GM12878 (cell line): ENCODE data around the gene CEBPB. TPM values are rescaled to one million over a fixed set of nuclear protein-coding genes. Genes with fewer than 3 reads are reported as not detected.

Experiments used
- ATAC-seq: fragments of 200-7000 bp; cut with Tn5 transposase; 3 replicates; pipeline ENCODE4 v1.9.1; 2020; ENCODE audit warnings: mild to moderate bottlenecking, moderate library complexity
- BruUV-seq: library from RNA; stranded (reverse); fragments of 400-500 nt; replicated peaks from 2 replicates; lab custom pipeline; 2021; lab: Mats Ljungman, UMichigan
- CTCF ChIA-PET: fragments of 300-600 bp; sonication (Branson Sonifier 250); formaldehyde crosslinking; extraction: SDS; loops from one replicate; lab custom pipeline; 2021; ENCODE audit warnings: inconsistent platforms; lab: Yijun Ruan, JAX
- POLR2A ChIA-PET: fragments of 350-600 bp; formaldehyde crosslinking; extraction: SDS; loops from one replicate; lab custom pipeline; 2021; ENCODE audit warnings: inconsistent platforms; lab: Charles Lee
- RAD21 ChIA-PET: fragments of 300-600 bp; sonication (Branson Sonifier 250); formaldehyde crosslinking; loops from one replicate; lab custom pipeline; 2023; ENCODE audit warnings: antibody characterized with exemption; ENCODE audit not compliant: unreplicated experiment; lab: Charles Lee
- SMC1A ChIA-PET: fragments of 300-600 bp; sonication (Branson Sonifier 250); formaldehyde crosslinking; loops from one replicate; lab custom pipeline; 2023; ENCODE audit not compliant: unreplicated experiment, uncharacterized antibody; lab: Charles Lee
- DNase-seq: peaks from one replicate; pipeline ENCODE4 v3.0.0-alpha.2; 2011; ENCODE audit warnings: low read depth, low spot score
- FAIRE-seq: peaks from 3 replicates; lab custom pipeline; 2011; peaks lifted over from hg19 to GRCh38; lab: Jason Lieb, UNC
- H2AFZ ChIP-seq: 2 replicates; pipeline ENCODE4 v1.6.0; 2011; ENCODE audit warnings: low read depth, low read length, control low read depth; ENCODE audit not compliant: control insufficient read depth
- H3K27ac ChIP-seq: 2 replicates; pipeline ENCODE4 v1.5.1; 2011; ENCODE audit warnings: control low read depth; ENCODE audit not compliant: control insufficient read depth, insufficient read depth
- H3K27me3 ChIP-seq, 2 experiments: replicated peaks in 1 of 2; 2 replicates each; pipeline versions ENCODE4 v1.6.0 to v1.6.1; 2011; ENCODE audit warnings: low read length in 1 of 2; ENCODE audit not compliant: control insufficient read depth in 2 of 2, insufficient read depth in 2 of 2
- H3K36me3 ChIP-seq, 2 experiments: 2 replicates each; pipeline ENCODE4 v1.5.1; 2011; ENCODE audit warnings: low read length in 1 of 2; ENCODE audit not compliant: control insufficient read depth in 2 of 2, insufficient read depth in 2 of 2
- H3K4me1 ChIP-seq: 2 replicates; pipeline ENCODE4 v1.6.1; 2011; ENCODE audit warnings: mild to moderate bottlenecking, low read length, moderate library complexity, mixed read lengths; ENCODE audit not compliant: control insufficient read depth, insufficient read depth
- H3K4me2 ChIP-seq: 2 replicates; pipeline ENCODE4 v1.6.0; 2011; ENCODE audit warnings: control low read depth; ENCODE audit not compliant: control insufficient read depth, insufficient read depth
- H3K4me3 ChIP-seq: fragments of 200-600 bp; sonication (generic); 2 replicates; pipeline ENCODE4 v1.5.1; 2016
- H3K79me2 ChIP-seq: 2 replicates; pipeline ENCODE4 v1.6.0; 2011; ENCODE audit warnings: low read length; ENCODE audit not compliant: control insufficient read depth, insufficient read depth
- H3K9ac ChIP-seq: 2 replicates; pipeline ENCODE4 v1.8.0; 2011; ENCODE audit warnings: low read length, control low read depth, mixed read lengths; ENCODE audit not compliant: control insufficient read depth, insufficient read depth
- H3K9me3 ChIP-seq: replicated peaks from 3 replicates; pipeline ENCODE4 v1.5.1; 2011; ENCODE audit warnings: mild to moderate bottlenecking, low read length; ENCODE audit not compliant: control insufficient read depth, insufficient read depth
- H4K20me1 ChIP-seq: 2 replicates; pipeline ENCODE4 v1.6.0; 2011; ENCODE audit not compliant: control insufficient read depth, insufficient read depth
- BCLAF1 ChIP-seq: fragments of 450-650 bp; IDR thresholded peaks from 2 replicates; pipeline ENCODE4 v1.6.1; 2017; ENCODE audit warnings: antibody characterized with exemption, mild to moderate bottlenecking, moderate library complexity
- CEBPB ChIP-seq, 2 experiments: fragments of 150-350 bp in 1 of 2; IDR thresholded peaks; 2 replicates each; pipeline ENCODE4 v1.6.1; 2012 to 2014; ENCODE audit warnings: low read depth in 2 of 2, low read length in 2 of 2, borderline replicate concordance in 1 of 2, inconsistent platforms in 1 of 2
- CTCF ChIP-seq, 3 experiments: IDR thresholded peaks in 2 of 3; conservative IDR thresholded peaks in 1 of 3; 2 replicates each; pipeline ENCODE4 v1.5.1; 2011; ENCODE audit warnings: low read depth in 3 of 3, low read length in 3 of 3, mild to moderate bottlenecking in 3 of 3, control low read depth in 2 of 3, moderate library complexity in 2 of 3, inconsistent platforms in 1 of 3, mixed read lengths in 1 of 3; ENCODE audit not compliant: control insufficient read depth in 2 of 3, insufficient read depth in 1 of 3; ENCODE audit errors: extremely low read depth in 1 of 3
- POLR2AphosphoS5 ChIP-seq: IDR thresholded peaks from 2 replicates; pipeline ENCODE4 v1.6.1; 2011; ENCODE audit warnings: mild to moderate bottlenecking, low read length, inconsistent platforms
- RELB ChIP-seq: fragments of 450-650 bp; IDR thresholded peaks from 2 replicates; pipeline ENCODE4 v1.6.1; 2017; ENCODE audit warnings: low read depth, mild to moderate bottlenecking, moderate library complexity
- USF1 ChIP-seq: IDR thresholded peaks from 2 replicates; pipeline ENCODE4 v1.6.1; 2011; ENCODE audit warnings: borderline replicate concordance, low read depth, mild to moderate bottlenecking, moderate library complexity, mixed read lengths, low read length; ENCODE audit not compliant: insufficient read depth; ENCODE audit errors: extremely low read length
- ZBTB11 ChIP-seq: fragments of 450-650 bp; formaldehyde crosslinking; IDR thresholded peaks from 2 replicates; pipeline ENCODE4 v1.5.0; 2022; ENCODE audit warnings: mild to moderate bottlenecking, missing genetic modification characterization
- WGBS: methylation state at CpG from one replicate; pipeline ENCODE4 v1.1.6; 2016; ENCODE audit warnings: low lambda C conversion rate; ENCODE audit not compliant: insufficient replicate concordance, insufficient coverage; ENCODE audit errors: missing lambda C conversion rate; 5-methylcytosine and 5-hydroxymethylcytosine counted together
- in situ Hi-C: fragments of 300-500 bp; cut with MboI; formaldehyde crosslinking; loops from 9 replicates; pipeline ENCODE4 v1.14.3; 2018; ENCODE audit warnings: mixed read lengths
- intact Hi-C: fragments of 100-400 bp; cut with micrococcal nuclease; formaldehyde crosslinking; loops from one replicate; pipeline ENCODE4 v1.14.2; 2022; ENCODE audit not compliant: unreplicated experiment
- polyA plus RNA-seq, 11 experiments: library from polyadenylated mRNA; depleted of rRNA in 4 of 11; unstranded in 6 of 11; stranded (reverse) in 5 of 11; fragments of >200 nt; fragmentation: Nextera tagmentation in 4 of 11; fragmentation: Illumina TruSeq in 1 of 11; extraction: Ambion mirVana in 4 of 11; extraction: Trizol in 1 of 11; gene quantifications; 1 replicate in 1 of 11; 2 replicates in 10 of 11; pipeline versions ENCODE4 v1.2.1 to v1.2.3, GENCODE V29; 2011 to 2016; ENCODE audit warnings: inconsistent platforms in 2 of 11, missing spikeins in 2 of 11, low read depth in 1 of 11
- total RNA-seq, 4 experiments: library from RNA; depleted of rRNA in 3 of 4; stranded (reverse); fragments of >200 nt in 3 of 4; fragmentation: Illumina TruSeq in 1 of 4; extraction: Trizol in 1 of 4; gene quantifications; 2 replicates each; pipeline versions ENCODE4 v1.2.1 to v1.2.3, GENCODE V29; 2013 to 2021

Gene CEBPB
- total and polyA plus RNA-seq, 10 of the 15 experiments (the other 5 are each of a cell fraction or from before 2014, with no cell fraction given), result 0.18 to 8.8 (median 1.6) TPM

DNA sequence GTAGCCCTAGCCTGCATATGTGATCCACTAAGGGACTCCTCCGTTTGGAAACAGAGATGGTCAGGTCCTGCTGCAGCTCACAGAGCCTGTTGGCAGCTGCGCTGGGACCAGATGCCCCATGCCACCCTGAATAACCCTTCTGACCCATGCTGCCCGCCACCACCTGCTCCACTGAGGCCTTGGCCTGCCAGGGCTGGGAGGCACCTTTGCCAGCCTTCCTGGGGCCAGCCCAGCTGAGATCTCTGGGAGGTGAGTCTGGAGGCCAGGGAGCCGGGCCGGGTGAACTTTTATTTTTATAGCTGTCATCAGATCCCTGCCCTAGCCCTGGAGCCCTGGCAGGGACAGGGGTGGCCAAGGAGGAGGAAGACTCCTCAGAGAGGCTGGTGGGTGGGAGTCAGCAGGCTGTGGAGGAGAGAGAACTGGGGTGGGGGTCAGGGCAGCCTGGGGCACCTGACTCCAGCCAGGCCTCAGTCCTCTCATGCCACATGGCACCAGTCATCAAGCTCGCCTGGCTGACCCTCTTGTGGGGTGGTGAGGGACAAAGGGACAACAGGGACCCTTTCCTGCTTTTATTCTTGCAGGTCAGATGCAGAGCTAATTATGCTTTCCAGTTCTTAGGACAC, 10.0 kb downstream of the CEBPB start:
- Histone ChIP-seq H4K20me1 (no peaks in the 10 kb centered on the region), H3K9me3 (no peaks in the 10 kb centered on the region; the same call in 2 of the 3 replicates), H3K4me3 (no peak overlapping the region), H3K4me1 (no peaks in the 10 kb centered on the region), H3K4me2 (no peak overlapping the region), H3K79me2 (no peaks in the 10 kb centered on the region), H3K27ac (no peak overlapping the region), H3K27me3 (no peaks in the 10 kb centered on the region), H3K9ac (no peak overlapping the region), H3K36me3 (no peaks in the 10 kb centered on the region), H2AFZ (no peak overlapping the region)
- in situ Hi-C loops (no loop called here), intact Hi-C loops (no loop called here)
- ChIA-PET RAD21 (no interaction called here), CTCF (interaction anchor here (1.3 kb wide), 1 partner anchor 9 kb away, joined by 4 read pairs; no protein-coding TSS in a partner anchor), SMC1A (interaction anchor here (1.1 kb wide), 1 partner anchor 262 kb away, joined by 4 read pairs; no protein-coding TSS in a partner anchor), POLR2A (interaction anchor here (1.3 kb wide), 1 partner anchor 43 kb away, joined by 3 read pairs; no protein-coding TSS in a partner anchor)
- DNase-seq (no peak), ATAC-seq (no peak), FAIRE-seq (no peak)
- 28% methylated on average over 6 of the region's 6 CpGs for WGBS
- no TSS peak for BruUV-seq
- no peak for TF ChIP-seq BCLAF1
- TF ChIP-seq POLR2AphosphoS5, result no peak
- TF ChIP-seq ZBTB11 (CRISPR knock-in tag), result no peak
- no peak for TF ChIP-seq CEBPB (IDR thresholded peaks at IDR 0.05; ENCODE audit: borderline replicate concordance in 1 of 2, low read depth in 2 of 2, low read length in 2 of 2)
- TF ChIP-seq RELB, result no peak
- no peak for TF ChIP-seq USF1
- TF ChIP-seq CTCF (IDR thresholded peaks at IDR 0.05 in 2 of 3, conservative IDR thresholded peaks at IDR 0.05 in 1 of 3; ENCODE audit: control insufficient read depth in 2 of 3, extremely low read depth in 1 of 3, insufficient read depth in 1 of 3, low read depth in 3 of 3, low read length in 3 of 3), result no peak
